Measurements from ENCODE around the gene APOC3. TPM values are rescaled to one million over a fixed set of nuclear protein-coding genes. Genes with fewer than 3 reads are reported as not detected.

APOC3 gene
- total RNA-seq, 4 donors from 2014 or later: not detected

DNA sequence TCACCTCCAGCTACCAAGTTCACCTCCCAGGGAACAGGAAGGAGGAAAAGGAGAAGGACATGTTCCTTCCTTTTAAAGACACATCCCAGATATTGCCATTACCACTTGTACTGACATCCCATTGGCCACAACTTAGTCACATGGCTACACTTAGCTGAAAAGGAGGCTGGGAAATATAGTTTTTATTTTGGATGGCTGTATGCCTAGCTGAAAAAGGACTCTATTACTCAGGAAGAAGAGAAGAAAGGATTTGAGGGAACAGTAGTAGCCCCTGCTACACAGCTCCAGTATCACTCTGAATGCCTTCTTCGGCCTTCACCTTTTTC lies 36.0 kb upstream of the APOC3 start:
- Histone ChIP-seq H3K4me3 (replicated peaks in 1 of 3) (no peak overlapping the region), H3K36me3 (no peaks in the 10 kb centered on the region), H3K27ac (no peak overlapping the region), H3K27me3 (no peaks in the 10 kb centered on the region), H3K9me3 (no peaks in the 10 kb centered on the region), H3K4me1 (peaks cover 7 to 16% of the 10 kb centered on the region in 2 donors)
- no peak for TF ChIP-seq POLR2A (IDR thresholded peaks at IDR 0.05)
- TF ChIP-seq, protein P1, sequence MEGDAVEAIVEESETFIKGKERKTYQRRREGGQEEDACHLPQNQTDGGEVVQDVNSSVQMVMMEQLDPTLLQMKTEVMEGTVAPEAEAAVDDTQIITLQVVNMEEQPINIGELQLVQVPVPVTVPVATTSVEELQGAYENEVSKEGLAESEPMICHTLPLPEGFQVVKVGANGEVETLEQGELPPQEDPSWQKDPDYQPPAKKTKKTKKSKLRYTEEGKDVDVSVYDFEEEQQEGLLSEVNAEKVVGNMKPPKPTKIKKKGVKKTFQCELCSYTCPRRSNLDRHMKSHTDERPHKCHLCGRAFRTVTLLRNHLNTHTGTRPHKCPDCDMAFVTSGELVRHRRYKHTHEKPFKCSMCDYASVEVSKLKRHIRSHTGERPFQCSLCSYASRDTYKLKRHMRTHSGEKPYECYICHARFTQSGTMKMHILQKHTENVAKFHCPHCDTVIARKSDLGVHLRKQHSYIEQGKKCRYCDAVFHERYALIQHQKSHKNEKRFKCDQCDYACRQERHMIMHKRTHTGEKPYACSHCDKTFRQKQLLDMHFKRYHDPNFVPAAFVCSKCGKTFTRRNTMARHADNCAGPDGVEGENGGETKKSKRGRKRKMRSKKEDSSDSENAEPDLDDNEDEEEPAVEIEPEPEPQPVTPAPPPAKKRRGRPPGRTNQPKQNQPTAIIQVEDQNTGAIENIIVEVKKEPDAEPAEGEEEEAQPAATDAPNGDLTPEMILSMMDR (IDR thresholded peaks at IDR 0.05): no peak
- WGBS, 2 donors: 95 to 97% methylated on average over 1 of the region's 1 CpG
- DNase-seq: no peak
- intact Hi-C loops (cut with DNase I): loop anchor here (5.0 kb wide), 3 partner anchors 44 to 434 kb away; partner anchors contain the start of gene APOA1

DNA sequence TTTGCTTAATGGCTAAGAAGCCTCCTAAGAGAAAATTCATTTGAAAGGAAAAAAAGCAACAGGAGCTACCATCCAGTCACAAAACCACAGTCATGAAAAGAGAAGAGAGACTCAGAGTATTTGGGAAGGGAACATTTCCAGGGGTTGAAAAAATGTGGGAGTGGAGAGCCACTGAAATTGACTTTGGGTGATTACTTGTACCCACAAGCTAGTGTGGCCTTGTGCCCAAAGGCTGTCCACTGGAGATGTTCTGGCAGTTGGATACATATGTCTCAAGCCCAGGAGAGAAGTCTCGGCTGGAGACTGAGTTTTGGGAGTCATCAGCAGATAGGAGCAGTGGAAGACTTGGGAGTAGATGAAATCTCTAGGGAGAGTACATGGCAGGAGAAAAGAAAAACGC lies 34.9 kb upstream of the APOC3 start:
- Histone ChIP-seq H3K4me3 (replicated peaks in 1 of 3) (no peak overlapping the region), H3K4me1 (peaks cover 7 to 14% of the 10 kb centered on the region in 2 donors), H3K27me3 (no peaks in the 10 kb centered on the region), H3K36me3 (no peaks in the 10 kb centered on the region), H3K9me3 (no peaks in the 10 kb centered on the region), H3K27ac (no peak overlapping the region)
- intact Hi-C loops (cut with DNase I): loop anchor here (5.0 kb wide), 3 partner anchors 42 to 432 kb away; partner anchors contain the start of gene APOA1
- DNase-seq: no peak
- TF ChIP-seq, protein P1 (IDR thresholded peaks at IDR 0.05): no peak
- TF ChIP-seq POLR2A (IDR thresholded peaks at IDR 0.05): no peak
- 79 to 88% methylated on average over 2 of the region's 2 CpGs for WGBS, 2 donors

DNA sequence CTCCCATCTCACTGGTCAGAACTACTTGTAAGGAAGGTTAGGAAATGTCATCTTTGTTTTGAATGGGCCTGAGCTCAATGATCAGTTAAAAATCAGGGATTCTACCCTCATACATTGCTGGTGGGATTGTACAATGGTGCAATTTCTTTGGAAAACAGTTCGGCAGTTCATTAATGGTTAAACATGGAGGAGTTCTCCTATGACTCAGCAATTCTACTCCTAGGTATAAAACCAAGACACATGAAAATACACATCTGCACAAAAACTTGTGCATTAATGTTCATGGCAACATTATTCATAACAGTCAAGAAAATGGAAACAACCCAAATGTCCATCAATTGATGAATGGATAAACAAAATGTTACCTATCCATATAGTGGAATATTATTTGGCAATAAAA lies 33.2 kb upstream of the APOC3 start:
- Histone ChIP-seq H3K4me1 (peaks cover 3 to 13% of the 10 kb centered on the region in 2 donors), H3K36me3 (no peaks in the 10 kb centered on the region), H3K27ac (no peak overlapping the region), H3K27me3 (no peaks in the 10 kb centered on the region), H3K4me3 (replicated peaks in 1 of 3) (no peak overlapping the region), H3K9me3 (no peaks in the 10 kb centered on the region)
- 93 to 96% methylated on average over 1 of the region's 1 CpG for WGBS, 2 donors
- DNase-seq: no peak
- intact Hi-C loops (cut with DNase I): no loop called here
- no peak for TF ChIP-seq POLR2A (IDR thresholded peaks at IDR 0.05)
- TF ChIP-seq, protein P1 (IDR thresholded peaks at IDR 0.05): no peak

DNA sequence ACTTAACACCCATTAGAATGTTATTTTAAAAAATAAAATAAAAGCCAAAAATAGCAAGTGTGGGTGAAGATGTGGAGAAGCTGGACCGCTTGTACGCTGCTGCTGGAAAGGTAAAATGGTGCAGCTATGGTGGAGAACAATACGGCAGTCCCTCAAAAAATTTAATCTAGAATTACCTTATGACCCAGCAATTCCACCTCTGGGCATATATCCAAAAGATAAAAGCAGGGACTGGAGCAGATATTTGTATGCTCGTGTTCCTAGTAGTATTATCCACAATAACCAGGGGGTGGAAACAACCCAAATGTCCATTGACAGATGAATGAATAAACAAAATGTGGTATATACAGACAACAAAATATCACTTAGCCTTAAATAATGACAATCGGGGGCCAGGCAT lies 31.9 kb upstream of the APOC3 start:
- no peaks in the 10 kb centered on the region for H3K27me3 ChIP-seq
- H3K9me3 ChIP-seq: no peaks in the 10 kb centered on the region
- intact Hi-C loops (cut with DNase I): no loop called here
- TF ChIP-seq, protein P1 (IDR thresholded peaks at IDR 0.05): no peak
- no peak for TF ChIP-seq POLR2A (IDR thresholded peaks at IDR 0.05)
- WGBS, 2 donors: 88 to 91% methylated on average over 5 of the region's 5 CpGs
- H3K4me3 ChIP-seq (replicated peaks in 1 of 3): no peak overlapping the region
- peaks cover 0 to 6% of the 10 kb centered on the region in 2 donors for H3K4me1 ChIP-seq
- H3K36me3 ChIP-seq: no peaks in the 10 kb centered on the region
- H3K27ac ChIP-seq: no peak overlapping the region
- no peak for DNase-seq

DNA sequence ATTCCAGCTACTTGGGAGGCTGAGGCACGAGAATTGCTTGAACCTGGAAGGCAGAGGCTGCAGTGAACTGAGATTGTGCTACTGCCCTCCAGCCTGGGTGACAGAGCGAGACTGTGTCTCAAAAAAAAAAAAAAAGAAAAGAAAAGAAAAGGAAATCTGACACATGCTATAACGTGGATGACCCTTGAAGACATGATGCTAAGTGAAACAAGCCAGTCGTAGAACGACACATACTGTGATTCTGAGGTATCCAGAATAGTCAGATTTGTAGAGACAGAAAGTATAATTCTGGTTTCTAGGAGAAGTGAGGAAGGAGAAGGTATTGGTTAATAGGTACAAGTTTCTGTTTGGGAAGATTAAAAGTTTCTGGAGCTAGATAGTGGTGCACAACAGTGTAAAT lies 31.3 kb upstream of the APOC3 start:
- 86 to 89% methylated on average over 5 of the region's 5 CpGs for WGBS, 2 donors
- Histone ChIP-seq H3K36me3 (no peaks in the 10 kb centered on the region), H3K9me3 (no peaks in the 10 kb centered on the region), H3K27ac (no peak overlapping the region), H3K4me1 (peaks cover 0 to 6% of the 10 kb centered on the region in 2 donors), H3K27me3 (no peaks in the 10 kb centered on the region), H3K4me3 (replicated peaks in 1 of 3) (no peak overlapping the region)
- intact Hi-C loops (cut with DNase I): no loop called here
- DNase-seq: no peak
- no peak for TF ChIP-seq POLR2A (IDR thresholded peaks at IDR 0.05)
- TF ChIP-seq, protein P1 (IDR thresholded peaks at IDR 0.05): no peak

All from thyroid gland (tissue), 4 donors.